Activated CD8-positive, alpha-beta memory T cell treated with anti-CD3 and anti-CD28 coated beads for 4 hours (primary cell): ENCODE results near the gene WNK2.

Experiments
- DNase-seq, 2 donors: peaks; one replicate each; pipeline ENCODE4 v3.0.0-alpha.2; 2020; ENCODE audit warnings: low read depth in 2 of 2

The WNK2 gene

DNA sequence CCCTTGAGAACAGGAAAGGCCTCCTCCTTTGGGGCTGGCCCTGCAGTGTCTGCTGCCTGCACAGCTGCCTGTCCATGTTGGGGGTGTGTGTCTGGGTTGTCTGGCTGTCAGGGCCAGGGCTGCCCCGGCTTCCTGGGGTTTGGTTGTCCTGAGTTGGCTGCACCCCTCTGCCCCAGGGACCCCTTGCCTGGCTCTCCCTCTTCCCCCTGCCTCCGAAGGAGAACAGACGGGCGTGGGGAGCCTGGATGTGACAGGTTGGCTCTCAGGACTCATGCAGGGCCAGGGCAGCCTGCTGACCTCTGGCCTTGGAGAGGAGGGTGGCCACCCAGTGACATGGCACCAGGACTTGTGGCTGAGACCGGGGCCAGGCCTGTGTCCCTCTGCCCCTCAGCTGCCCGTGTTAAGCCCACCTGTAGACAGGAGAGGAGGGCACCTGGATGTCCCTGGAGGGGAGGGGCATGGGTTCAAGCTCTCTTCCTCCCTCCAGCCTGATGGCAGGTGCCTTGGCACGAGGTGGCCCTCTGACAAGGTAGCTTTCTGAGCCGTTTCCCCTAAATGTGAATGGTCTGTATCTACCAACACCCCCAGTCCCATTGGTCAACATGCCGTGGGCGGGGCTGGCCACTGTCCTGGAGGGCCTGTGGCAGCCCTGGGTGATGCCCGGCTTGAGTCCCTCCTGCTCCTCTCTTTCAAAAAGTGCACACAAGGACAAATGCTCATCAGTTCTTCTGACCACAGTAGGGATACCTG lies 34.9 kb downstream of the WNK2 start:
- DNase-seq: no peak

DNA sequence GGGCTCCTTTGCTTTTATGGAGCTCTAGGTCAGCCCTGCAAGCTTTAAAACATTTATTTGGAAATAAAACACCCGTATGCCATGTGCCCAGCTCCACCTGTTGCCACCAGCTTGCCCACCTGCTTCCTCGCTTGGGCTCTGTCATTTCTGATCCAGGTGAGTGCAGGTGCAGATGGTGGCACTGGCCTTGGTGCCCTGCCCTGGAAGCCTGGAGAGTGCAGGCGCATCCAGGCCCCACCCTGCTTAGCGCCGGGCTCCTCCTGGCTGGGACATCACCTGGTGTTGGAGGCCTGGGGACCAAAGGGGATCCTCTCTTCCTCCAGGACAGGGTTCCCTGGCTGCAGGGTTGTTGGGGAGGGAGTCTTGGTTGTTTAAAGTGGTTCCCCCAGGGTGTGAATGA lies 35.8 kb downstream of the WNK2 start:
- DNase-seq: no peak

DNA sequence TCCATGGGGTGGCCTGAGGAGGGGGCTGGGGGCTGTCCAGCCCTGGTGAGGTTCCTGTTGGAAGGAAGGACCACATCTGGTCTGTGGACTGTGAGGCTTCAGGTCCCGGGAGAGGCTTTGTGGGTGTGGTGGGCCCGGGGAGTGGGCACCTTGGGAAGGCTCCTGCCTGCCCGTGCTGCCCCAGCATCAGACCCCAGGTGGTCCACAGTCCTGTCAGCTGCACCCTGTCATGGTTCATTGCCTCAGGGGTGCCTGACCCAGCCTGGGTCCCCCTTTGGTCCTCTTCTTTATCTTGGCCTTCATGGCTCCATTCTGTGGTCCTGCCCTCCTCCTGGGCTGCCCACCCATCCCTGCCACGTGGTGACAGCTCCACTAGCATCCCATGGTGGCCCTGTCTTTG lies 36.7 kb downstream of the WNK2 start:
- DNase-seq: no peak

DNA sequence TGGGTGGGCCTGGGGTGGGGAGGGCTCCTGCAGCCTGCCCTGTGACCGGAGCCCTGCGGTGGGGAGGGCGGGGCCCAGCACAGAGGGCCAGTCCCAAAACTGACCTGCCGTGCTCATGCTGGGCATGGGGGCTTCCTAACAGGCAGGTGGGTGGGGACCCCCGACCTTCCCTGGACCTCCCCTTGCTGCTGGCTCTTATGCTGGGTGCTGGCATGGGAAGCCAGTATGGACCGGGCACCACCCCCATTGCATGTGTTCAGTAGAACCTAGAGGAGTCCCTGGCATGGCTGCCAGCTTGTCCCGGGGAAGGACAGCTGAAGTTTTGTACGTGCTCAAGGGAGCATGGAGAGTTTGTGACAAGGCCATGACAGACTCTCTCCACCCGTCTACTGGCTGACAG lies 37.1 kb downstream of the WNK2 start:
- no peak for DNase-seq

DNA sequence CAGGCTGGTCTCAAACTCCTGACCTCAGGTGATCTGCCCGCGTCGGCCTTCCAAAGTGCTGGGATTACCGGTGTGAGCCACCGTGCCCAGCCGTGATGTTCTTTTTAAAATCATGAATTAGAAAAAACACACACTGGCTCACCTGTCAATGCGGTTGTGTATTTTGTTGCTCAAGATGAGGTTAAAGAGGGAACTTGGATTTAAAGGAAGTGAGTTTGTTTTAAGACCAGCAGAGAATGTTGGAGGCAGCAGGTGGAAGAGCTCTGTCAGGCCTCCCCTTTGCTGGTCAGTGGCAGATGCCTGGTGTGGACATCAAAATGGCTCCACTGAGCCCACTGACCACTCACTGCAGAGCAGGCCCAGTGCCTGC lies 38.9 kb downstream of the WNK2 start:
- DNase-seq: no peak

DNA sequence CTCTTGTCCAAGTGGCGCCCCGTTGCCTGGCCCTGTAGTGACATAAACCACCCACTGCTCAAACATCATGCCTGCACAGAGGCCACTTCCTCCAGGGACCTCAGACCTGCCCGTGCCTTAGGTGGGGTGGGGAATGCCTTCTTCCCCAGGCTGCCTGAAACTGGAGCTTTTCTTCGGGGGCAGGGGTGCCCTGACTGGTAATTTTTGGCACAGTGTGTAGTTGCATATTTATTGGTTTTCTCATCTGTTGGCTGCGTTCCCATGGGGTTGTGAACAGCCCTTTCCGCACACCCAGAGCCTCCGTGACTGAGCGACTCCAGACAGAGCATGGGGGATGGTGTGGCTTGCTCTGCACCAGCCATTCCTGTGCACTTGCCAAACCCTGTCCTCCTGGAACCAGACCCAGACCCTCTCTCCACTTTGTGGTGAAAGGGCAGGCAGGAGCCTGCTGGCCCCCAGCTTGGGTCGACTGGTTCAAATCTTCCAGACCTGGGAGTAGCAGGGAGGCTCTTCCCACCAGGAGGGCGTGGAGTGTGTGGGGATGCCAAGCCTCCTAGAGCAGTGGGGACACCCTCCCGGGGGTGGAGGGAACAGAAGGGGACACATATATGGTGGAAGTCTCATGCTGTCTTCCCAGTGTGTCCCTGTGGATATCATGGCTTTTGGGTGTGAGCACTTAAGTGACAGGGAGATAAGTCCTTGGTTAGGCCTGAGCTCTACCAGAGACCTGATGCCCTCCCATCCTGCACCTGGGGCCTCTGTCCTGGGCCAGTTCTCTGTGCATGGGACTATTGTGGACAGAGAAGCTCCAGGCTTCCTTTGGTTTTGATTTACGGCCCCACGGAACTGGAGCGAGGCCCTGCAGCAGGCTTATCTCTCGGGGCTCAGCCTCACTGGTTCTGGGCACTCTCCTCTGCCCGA lies 39.6 kb downstream of the WNK2 start:
- DNase-seq: no peak

DNA sequence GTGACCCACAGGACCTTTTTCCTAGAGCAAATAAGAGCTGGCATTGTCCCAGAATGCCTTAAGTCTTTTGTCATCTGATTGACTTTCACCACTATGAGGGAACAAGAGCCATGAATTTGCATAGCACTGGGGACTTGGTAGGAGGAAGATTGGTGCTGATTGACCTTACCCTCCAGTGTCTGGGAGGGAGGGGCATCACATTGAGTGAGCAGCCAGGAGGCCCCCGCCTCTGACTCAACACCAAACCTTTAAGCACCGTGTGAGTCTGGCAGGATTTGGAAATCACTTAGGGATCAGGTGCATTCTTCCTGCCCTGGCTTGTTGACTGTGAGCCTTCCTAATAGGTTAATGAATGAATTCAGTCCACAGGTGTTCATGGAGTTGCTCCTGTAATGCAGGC lies 40.7 kb downstream of the WNK2 start:
- DNase-seq: no peak

DNA sequence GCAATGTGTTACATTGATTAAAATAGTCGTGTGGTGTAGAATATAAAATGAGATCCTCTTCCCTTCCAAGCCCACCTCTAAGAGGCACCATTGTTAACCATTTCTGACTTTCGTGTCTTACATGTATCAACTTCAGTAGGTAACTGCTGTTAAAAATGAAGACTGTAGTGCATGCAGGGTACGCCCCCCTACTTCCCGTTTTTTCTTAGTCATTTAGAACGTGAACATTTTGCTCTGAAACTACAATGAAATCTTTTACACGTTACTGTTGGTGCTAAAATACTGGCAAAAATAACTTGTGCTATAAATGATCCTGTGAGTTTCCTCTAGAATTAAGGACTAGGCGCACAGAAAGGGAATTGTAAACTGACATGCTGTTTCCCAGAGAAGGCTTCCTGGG lies 41.5 kb downstream of the WNK2 start:
- DNase-seq: no peak

DNA sequence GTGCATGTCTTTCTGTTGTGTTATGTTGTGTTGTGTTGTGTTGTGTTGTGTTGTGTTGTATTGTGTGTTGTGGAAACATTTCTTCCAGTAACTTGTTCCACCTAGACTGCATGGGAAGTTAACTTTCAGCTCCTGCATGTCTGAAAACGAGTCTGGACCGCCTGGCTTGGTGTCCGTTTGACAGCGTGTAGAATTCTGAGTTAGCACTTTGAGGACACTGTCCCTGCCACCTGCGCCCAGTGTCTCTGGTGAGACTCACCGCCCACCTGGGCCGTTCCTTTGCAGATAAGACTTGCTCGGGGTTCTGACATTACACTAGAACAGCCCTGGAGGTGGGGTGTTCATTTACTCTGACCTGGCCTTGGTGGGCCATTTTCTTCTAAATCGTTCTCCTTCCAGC lies 42.0 kb downstream of the WNK2 start:
- DNase-seq: no peak

DNA sequence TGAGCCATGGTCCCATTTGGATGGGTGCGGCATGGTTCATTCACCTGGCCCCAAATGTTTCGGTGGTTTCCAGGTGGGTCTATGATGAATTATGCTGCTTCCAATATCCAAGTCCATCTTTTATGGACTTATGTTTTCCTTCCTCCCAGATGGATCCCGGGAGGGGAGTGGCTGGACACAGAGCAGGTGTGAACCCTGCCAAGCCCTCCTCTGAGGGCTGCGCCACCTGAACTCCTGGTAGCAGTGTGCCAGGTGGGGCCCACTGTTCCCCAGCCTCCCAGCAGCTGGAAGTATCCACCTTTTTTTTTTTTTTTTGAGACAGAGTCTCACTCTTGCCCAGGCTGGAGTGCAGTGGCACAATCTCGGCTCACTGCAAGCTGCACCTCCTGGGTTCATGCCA lies 42.9 kb downstream of the WNK2 start:
- no peak for DNase-seq

DNA sequence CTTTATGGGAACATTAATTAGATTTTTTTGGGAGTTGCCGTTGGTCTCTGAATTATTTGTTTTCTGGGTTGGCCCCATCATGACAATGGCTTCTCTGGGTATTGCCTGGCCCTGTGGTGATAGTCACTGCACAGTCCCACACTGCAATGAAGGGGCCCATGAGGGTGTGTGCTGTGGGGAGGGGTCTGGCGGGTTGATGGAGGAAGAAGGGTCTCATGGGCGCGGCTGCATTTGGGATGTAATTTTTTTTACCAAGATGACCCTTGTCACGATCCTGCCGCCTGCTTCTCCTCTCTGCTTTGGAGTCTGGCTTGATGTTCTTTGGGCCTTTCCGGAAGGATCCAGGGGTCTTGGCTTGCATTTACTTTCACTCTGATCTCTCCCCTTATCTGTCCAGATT lies 44.1 kb downstream of the WNK2 start:
- no peak for DNase-seq

DNA sequence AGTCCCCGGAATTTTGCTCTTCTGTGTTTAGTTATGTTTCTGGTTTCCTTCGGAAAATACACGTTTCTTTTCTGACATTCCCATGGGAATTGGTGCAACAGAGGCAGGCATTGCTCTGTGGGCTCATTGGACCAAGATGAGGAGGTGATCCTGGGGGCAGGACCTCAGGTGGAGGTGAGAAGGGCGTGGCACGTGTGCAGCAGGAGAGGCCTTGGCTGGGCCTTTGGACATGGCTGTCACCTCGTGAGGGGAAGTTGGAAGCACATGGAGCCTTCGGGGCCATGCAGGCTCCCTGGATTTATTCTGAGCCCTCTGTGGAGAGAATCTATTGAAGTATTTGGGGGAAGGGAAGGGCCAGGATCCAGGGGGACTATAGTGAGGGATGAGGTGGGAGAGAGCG lies 44.5 kb downstream of the WNK2 start:
- DNase-seq: no peak

DNA sequence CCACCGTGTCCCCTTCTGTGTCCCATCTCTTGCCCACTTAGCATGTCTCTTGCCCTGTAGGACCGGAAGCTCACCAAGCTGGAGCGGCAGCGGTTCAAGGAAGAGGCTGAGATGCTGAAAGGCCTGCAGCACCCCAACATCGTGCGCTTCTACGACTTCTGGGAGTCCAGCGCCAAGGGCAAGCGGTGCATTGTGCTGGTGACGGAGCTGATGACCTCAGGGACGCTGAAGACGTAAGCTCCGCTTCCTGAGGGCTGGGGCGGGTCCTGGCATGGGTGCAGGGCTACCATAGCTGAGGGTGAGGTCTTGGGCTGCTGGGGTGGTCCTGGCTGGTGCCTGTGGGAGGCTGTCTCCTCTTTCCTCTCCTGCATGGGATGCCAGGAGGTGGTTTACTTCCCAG lies 45.7 kb downstream of the WNK2 start:
- DNase-seq: no peak

DNA sequence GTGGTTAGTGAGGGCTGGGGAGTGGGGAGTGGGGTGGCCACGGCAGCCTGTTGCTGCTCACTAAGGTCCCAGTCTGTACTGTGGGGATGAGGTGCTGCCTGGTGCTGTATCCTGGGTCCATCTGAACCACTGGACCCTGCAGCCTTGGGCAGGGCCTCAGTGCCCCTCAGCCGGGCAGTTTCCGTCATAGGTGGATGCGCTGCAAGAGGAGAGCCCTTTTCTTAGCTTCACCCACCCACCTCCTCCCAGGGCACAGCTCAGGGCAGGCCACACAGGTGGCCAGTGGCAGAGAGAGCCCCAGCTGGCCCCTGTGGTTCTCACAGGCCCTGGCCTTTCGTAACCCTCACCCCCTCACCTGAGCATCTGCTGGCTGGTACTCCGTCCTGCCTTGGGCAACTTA lies 46.2 kb downstream of the WNK2 start:
- DNase-seq: no peak

DNA sequence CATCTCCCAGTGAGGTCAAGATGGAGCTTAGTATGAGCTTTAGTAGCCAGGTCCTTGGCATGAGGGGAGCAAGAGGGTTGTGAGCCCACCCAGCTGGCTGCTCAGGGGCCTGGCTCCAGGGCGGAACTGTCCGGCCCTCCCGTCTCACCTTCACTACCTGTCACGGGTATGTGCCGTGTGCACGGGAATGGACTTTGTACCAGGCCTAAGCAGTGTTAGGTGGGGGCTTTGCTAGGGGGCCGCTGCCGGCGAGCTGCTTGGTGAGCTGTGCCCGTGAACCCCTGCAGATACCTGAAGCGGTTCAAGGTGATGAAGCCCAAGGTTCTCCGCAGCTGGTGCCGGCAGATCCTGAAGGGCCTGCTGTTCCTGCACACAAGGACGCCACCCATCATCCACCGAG lies 46.7 kb downstream of the WNK2 start:
- DNase-seq: no peak

DNA sequence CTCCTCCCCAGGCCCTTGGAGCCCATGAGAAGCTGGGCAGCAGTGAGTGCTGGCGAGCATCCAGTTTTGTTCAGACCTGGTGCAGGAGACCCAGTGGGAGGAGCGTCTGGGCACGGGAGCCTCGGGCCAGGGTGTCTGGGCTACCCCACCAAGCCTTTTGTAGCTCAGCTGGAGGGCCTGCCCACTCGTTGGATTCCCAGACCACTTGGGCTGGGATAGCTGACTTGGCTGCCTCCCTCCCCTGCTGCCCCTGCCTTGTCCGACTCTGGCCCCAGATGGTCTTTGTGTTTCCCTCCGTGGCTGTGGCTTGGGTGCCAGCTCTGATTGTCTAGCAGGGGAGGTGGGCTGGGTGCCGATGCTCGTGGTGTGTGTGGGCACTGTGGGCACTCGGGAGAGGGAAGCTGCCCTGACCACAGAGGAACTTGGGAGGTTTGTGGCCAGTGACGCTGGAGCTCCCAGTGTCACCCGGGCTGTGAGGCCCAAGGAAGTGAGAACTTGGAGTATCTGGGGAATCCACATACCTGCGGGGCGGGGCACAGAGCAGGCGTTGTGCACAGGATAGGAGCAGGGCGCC lies 47.3 kb downstream of the WNK2 start:
- DNase-seq: no peak

DNA sequence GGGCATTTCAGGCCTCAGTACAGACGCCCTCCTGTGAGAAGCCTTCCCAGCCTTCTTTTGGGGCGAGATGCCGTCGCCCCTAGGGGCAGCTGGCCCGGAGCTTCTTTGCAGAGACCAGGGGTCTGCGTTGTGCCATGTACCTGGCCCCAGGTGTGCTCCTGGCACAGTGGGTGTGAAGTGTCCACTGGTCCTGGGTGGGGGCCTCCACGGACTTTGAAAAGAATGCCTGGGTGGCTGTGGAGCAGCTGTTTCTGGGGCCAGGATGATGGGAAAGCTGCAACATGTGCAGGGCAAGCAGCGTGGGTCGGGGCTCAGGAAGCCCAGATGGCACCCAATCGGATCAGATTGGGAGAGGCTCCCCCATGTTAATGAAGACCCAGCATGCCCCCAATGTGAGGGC lies 47.8 kb downstream of the WNK2 start:
- no peak for DNase-seq

DNA sequence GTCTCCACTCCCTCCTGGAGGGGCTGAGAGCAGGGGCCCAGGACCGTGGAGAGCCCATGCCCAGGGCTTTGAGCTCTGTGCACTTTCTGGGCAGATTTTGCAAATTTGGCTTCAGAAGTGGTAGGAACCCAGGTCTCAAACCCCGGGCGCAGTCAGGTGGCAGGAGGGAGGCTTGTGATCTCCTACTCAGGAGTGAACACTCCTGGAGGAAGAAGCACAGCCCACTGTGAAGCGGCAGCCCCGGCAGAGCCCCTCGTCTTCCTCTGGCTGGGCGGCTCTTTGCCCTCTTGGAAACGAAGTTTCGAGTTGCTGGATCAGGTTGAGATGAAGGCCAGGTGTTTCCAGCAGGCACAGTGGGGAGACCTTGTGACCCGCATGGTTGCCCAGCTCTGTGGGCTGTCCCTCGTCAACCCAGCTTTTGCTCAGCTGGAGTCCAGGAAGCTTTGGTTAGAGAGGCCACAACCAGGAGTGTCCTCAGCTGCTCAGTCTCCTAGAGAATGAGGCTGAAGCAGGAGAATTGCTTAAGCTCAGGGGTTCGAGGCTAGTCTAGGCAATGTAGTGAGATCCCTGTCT lies 48.5 kb downstream of the WNK2 start:
- DNase-seq: no peak

DNA sequence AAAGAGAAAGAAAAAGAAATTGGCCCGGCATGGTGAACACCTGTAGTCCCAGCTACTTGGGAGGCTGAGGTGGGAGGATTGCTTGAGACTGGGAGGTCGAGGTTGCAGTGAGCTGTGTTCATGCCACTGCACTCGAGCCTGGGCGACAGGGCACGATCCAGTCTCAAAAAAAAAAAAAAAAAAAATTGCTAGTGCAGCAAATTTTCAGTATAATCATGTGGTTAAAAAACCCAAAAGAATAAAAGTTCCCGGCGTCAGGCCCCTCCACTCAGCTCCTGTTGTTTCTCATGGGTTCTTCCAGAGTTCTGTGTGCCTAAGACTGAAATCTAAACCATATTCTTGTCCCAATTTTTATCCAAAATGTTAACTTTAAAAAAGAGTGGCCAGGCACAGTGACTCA lies 49.1 kb downstream of the WNK2 start:
- DNase-seq: no peak

DNA sequence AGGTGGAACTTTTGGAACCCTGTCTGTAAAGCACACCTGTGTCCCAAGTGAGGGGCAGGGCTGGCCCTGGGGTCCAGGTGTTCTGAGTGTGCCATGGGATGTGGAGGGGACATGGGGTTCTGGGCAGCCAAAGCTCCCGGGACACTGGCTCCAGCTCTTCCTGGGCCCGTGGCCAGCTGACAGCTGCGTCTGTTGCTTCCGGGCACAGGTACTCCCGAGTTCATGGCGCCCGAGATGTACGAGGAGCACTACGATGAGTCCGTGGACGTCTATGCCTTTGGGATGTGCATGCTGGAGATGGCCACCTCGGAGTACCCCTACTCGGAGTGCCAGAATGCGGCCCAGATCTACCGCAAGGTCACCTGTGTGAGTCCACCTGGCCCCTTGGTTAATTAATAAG lies 50.7 kb downstream of the WNK2 start:
- no peak for DNase-seq

DNA sequence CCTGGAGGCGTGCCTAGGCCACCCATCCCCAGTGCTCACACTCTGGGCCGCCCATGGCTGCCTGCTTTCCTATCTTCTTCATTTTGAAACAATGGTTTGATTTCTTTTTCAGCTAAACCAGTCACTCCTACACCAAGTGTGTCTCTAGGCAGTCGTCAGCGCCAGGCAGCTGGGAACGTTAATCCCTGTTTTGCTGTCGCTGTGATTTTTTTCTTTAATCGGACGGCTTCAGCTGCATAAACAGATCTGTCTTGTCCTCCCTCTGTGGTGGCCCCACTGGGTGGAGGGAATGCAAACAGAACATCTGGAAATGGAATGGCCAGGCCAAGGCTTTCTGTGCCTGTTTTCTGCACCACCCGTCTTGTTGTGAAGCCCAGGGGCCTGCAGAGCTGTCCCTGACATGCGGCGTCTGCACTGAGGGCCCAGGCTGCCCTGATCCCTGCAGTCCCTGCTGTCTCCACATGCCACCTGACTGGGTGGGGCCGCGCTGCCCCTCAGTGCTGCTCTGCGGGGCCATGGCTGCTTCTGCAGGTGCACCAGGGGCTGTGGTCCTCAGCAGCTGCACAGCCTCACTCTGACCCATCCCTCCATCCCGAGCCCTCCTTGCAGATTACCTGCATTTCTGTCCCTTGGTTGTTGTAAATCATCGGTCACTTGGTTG lies 51.5 kb downstream of the WNK2 start:
- no peak for DNase-seq

DNA sequence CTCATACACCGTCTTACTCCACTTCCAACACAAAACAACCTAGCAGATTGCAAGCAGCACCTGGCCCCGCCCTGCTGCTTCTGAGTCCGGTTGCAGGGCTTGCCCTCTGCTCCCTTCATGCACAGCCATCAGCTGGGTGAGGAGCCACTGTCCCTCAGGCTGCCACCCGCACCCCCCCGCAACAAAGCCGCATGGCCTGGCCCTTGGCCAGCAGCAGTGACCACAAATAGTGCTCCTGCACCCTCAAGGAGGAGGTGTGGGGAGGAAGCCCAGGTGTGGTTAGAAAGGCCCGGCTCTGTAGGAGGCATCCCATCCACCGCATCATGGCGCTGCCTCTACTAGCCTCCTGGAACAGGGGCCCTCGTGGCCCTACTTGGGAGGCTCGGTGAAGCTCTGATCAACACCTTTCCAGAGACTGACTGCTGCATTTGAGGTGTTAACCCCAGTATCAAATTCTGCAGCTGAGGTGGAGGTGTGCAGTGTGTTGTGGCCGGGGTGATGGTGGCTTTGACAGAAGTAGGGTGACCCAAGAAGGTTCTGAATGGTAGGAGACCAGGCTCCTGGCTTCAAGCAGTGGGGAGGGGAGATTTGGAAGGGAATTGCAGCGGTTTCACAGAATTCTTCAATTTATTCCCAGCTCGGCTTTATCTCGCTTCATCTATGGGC lies 52.7 kb downstream of the WNK2 start:
- DNase-seq: no peak
